Measurements from ENCODE around the gene DCTD.

Gene DCTD

DNA sequence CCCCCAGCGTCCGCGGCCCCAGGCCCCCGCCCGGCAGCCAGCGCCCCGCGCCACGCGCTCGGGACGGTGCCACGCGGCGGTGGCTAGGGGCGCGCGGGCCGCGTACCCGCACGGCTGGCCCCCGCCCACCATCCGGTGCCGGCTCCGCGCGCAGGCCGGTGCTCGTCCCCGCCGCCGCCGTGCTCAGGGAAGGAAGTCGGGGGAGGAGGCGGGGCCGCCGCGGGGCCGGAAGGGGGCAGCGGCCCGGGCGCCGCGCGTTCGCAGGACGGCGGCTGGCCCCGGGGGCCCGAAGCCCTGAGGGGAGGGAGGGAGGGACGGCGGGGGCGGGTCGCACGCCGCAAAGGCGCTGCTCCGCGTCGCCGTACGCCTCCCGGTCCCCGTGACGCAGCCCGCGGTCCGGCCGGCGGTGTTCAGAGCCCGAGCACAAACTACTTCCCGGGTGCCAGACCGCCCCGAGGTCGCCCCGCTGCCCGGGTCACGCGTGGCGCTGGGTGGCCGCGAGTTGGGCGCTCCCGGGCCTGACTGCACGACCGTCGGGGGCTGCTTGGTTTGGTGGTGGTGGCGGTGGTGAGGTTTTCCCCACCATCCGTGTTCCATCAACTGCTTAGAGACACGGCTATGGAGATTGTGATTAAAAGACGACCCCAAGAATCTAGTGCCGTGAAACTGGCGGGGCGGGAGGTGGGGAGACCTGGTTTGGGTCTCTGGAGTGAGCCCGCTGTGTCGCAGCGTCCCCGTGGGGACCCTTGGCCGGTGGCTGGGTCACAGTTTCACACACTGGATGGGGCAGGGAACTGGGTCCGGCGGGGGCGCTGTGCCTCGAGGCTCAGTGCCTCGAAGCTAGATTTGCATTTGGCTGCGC, at the start of gene DCTD:
Gene DCTD, minus strand, starts transcription at position 205 of the 862 bp plus-strand sequence. CDS start 1,818 bp downstream, outside the sequence.
- Mint-ChIP-seq H3K4me3 (peak within 1 kb of the TSS; percentile 89), H3K27ac (peak within 1 kb of the TSS; percentile 99), H3K4me1 (peaks cover 55% of the 10 kb centered on the region), H3K27me3 (no peaks in the 10 kb centered on the region), H3K9me3 (no peaks in the 10 kb centered on the region), H3K36me3 (peaks cover 8% of the 10 kb centered on the region)

DNA sequence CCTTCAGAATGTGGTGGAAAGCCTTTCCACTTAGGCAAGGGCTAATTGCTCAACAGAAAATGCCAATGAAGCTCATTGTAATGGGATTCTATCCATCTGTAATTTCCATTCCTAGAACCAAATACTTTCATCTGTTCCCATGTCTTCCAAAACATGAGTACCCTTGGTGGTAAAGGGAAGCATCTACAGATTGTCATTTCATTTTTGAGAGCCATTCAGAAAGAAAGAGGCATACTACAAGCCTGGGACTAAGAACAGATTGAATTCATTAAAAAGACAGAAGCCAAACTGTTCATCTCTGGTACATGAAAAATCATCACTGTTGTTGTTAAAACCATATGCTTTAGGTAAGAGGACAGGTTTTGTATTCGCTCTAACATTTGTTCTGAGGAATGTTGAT, 43.6 kb upstream of the DCTD start:
- Mint-ChIP-seq H3K27me3 (peaks cover 10% of the 10 kb centered on the region), H3K4me3 (no peak overlapping the region), H3K36me3 (no peaks in the 10 kb centered on the region), H3K9me3 (peaks cover 5% of the 10 kb centered on the region), H3K4me1 (no peaks in the 10 kb centered on the region), H3K27ac (no peak overlapping the region)

DNA sequence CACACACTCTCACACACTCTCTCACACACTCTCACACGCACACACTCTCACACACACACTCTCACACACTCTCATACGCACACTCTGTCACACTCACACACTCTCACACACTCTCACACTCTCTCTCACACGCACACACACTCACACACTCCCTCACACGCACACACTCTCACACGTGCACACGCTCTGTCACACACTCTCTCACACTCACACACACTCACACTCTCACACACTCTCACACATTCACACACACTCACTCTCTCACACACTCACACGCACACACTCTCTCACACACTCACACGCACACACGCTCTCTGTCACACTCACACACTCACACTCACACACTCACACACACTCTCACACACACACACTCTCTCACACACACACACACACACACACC, 43.0 kb upstream of the DCTD start:
- no peak overlapping the region for H3K27ac Mint-ChIP-seq
- no peak overlapping the region for H3K4me3 Mint-ChIP-seq
- H3K36me3 Mint-ChIP-seq = no peaks in the 10 kb centered on the region
- no peaks in the 10 kb centered on the region for H3K4me1 Mint-ChIP-seq
- peaks cover 10% of the 10 kb centered on the region for H3K27me3 Mint-ChIP-seq
- peaks cover 5% of the 10 kb centered on the region for H3K9me3 Mint-ChIP-seq

- no peaks in the 10 kb centered on the region for H3K36me3 Mint-ChIP-seq
- no peak overlapping the region for H3K27ac Mint-ChIP-seq
- H3K9me3 Mint-ChIP-seq = peaks cover 5% of the 10 kb centered on the region
- peaks cover 3% of the 10 kb centered on the region for H3K27me3 Mint-ChIP-seq
- H3K4me3 Mint-ChIP-seq = no peak overlapping the region
- H3K4me1 Mint-ChIP-seq = no peaks in the 10 kb centered on the region
Observed at GRCh38 chr4:182955411-182955810, 38.2 kb upstream of the DCTD start.

GRCh38 chr4:182944484-182945213, 27.5 kb upstream of the DCTD start:
- H3K4me1 Mint-ChIP-seq = no peaks in the 10 kb centered on the region
- no peak overlapping the region for H3K27ac Mint-ChIP-seq
- no peak overlapping the region for H3K4me3 Mint-ChIP-seq
- no peaks in the 10 kb centered on the region for H3K36me3 Mint-ChIP-seq
- peaks cover 6% of the 10 kb centered on the region for H3K27me3 Mint-ChIP-seq
- H3K9me3 Mint-ChIP-seq = no peaks in the 10 kb centered on the region

- Mint-ChIP-seq H3K36me3 (no peaks in the 10 kb centered on the region), H3K9me3 (no peaks in the 10 kb centered on the region), H3K4me3 (no peak overlapping the region), H3K27ac (no peak overlapping the region), H3K4me1 (peaks cover 4% of the 10 kb centered on the region), H3K27me3 (peaks cover 6% of the 10 kb centered on the region)
Observed at GRCh38 chr4:182939680-182940079, 22.5 kb upstream of the DCTD start.

- Mint-ChIP-seq H3K4me1 (peaks cover 4% of the 10 kb centered on the region), H3K36me3 (no peaks in the 10 kb centered on the region), H3K27ac (no peak overlapping the region), H3K27me3 (peaks cover 3% of the 10 kb centered on the region), H3K9me3 (no peaks in the 10 kb centered on the region), H3K4me3 (no peak overlapping the region)
Observed at GRCh38 chr4:182938205-182938645, 21.0 kb upstream of the DCTD start.

GRCh38 chr4:182937268-182938204, 20.4 kb upstream of the DCTD start:
- Mint-ChIP-seq H3K27ac (no peak overlapping the region), H3K36me3 (no peaks in the 10 kb centered on the region), H3K4me3 (no peak overlapping the region), H3K27me3 (no peaks in the 10 kb centered on the region), H3K9me3 (no peaks in the 10 kb centered on the region), H3K4me1 (peaks cover 4% of the 10 kb centered on the region)

DNA sequence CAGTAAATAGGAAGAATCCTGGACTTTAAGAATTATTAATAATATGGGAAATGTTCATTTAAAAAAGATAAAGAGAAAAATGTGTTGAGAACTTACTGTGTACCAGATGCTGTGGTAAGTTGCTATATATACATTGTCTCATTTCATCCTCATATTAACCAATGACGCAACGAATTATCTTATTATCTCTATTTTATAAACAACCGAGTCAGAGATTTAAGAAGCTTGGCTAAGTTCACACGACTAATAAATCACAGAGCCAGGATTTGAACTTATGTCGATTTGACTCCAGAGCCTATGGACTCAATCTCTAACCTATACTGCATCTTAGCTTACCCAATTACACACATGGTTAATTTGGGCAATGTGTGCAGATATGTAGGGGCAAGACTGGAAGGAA, 15.5 kb upstream of the DCTD start:
- H3K27ac Mint-ChIP-seq = no peak overlapping the region
- no peaks in the 10 kb centered on the region for H3K36me3 Mint-ChIP-seq
- H3K4me3 Mint-ChIP-seq = no peak overlapping the region
- no peaks in the 10 kb centered on the region for H3K27me3 Mint-ChIP-seq
- H3K4me1 Mint-ChIP-seq = no peaks in the 10 kb centered on the region
- H3K9me3 Mint-ChIP-seq = no peaks in the 10 kb centered on the region

- H3K4me1 Mint-ChIP-seq = no peaks in the 10 kb centered on the region
- H3K27me3 Mint-ChIP-seq = no peaks in the 10 kb centered on the region
- no peaks in the 10 kb centered on the region for H3K9me3 Mint-ChIP-seq
- H3K27ac Mint-ChIP-seq = no peak overlapping the region
- no peaks in the 10 kb centered on the region for H3K36me3 Mint-ChIP-seq
- no peak overlapping the region for H3K4me3 Mint-ChIP-seq
Observed at GRCh38 chr4:182931691-182932345, 14.6 kb upstream of the DCTD start.

GRCh38 chr4:182930889-182931288, 13.7 kb upstream of the DCTD start:
- H3K4me1 Mint-ChIP-seq = no peaks in the 10 kb centered on the region
- no peaks in the 10 kb centered on the region for H3K9me3 Mint-ChIP-seq
- no peak overlapping the region for H3K4me3 Mint-ChIP-seq
- no peaks in the 10 kb centered on the region for H3K27me3 Mint-ChIP-seq
- H3K36me3 Mint-ChIP-seq = no peaks in the 10 kb centered on the region
- no peak overlapping the region for H3K27ac Mint-ChIP-seq

DNA sequence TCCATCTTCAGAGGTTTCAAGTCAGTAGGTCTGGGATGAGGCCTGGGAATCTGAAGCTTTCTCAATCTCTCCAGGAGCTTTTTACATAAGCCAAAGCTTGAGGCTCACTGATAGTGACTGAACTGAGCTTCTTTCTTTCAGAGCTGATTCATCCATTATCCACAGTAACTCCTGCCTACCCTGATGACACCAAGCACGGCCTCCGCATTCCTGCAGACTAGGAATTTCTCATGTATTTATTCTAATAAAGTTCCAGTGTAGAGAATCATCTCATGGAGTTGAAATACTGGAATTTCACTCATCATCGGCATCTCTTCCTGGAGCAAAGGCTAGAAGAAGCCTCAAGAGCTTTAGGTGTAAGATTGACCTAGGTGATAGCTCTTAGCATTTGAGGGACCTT, 12.1 kb upstream of the DCTD start:
- Mint-ChIP-seq H3K4me1 (no peaks in the 10 kb centered on the region), H3K27me3 (no peaks in the 10 kb centered on the region), H3K4me3 (no peak overlapping the region), H3K9me3 (no peaks in the 10 kb centered on the region), H3K36me3 (no peaks in the 10 kb centered on the region), H3K27ac (no peak overlapping the region)

- Mint-ChIP-seq H3K36me3 (no peaks in the 10 kb centered on the region), H3K4me1 (no peaks in the 10 kb centered on the region), H3K9me3 (no peaks in the 10 kb centered on the region), H3K27me3 (no peaks in the 10 kb centered on the region), H3K27ac (no peak overlapping the region), H3K4me3 (no peak overlapping the region)
Observed at GRCh38 chr4:182928061-182928460, 10.9 kb upstream of the DCTD start.

DNA sequence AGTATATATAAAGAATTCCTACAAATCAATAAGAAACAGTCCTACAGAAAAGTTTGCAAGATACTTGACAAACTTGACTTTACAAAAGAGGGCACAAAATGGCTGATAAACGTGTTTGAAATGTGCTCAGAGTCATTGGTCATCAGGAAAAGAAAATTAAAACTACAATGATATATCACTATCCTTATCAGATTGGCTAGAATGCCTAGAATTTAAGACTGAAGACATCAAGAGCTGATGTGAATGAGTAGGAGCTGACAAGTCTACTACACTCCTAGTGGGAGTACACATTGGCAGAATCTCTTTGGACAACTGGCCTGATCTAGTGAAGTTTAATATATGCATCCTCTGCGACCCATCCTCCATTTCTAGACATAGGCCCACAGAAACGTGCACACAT, 10.3 kb upstream of the DCTD start:
- no peaks in the 10 kb centered on the region for H3K36me3 Mint-ChIP-seq
- H3K4me1 Mint-ChIP-seq = no peaks in the 10 kb centered on the region
- no peaks in the 10 kb centered on the region for H3K9me3 Mint-ChIP-seq
- H3K27ac Mint-ChIP-seq = no peak overlapping the region
- no peak overlapping the region for H3K4me3 Mint-ChIP-seq
- H3K27me3 Mint-ChIP-seq = no peaks in the 10 kb centered on the region

GRCh38 chr4:182925855-182926254, 8.7 kb upstream of the DCTD start:
- Mint-ChIP-seq H3K36me3 (no peaks in the 10 kb centered on the region), H3K4me1 (no peaks in the 10 kb centered on the region), H3K9me3 (no peaks in the 10 kb centered on the region), H3K27ac (no peak overlapping the region), H3K27me3 (no peaks in the 10 kb centered on the region), H3K4me3 (no peak overlapping the region)
